ENCODE results near the gene HIVEP2.

DNA sequence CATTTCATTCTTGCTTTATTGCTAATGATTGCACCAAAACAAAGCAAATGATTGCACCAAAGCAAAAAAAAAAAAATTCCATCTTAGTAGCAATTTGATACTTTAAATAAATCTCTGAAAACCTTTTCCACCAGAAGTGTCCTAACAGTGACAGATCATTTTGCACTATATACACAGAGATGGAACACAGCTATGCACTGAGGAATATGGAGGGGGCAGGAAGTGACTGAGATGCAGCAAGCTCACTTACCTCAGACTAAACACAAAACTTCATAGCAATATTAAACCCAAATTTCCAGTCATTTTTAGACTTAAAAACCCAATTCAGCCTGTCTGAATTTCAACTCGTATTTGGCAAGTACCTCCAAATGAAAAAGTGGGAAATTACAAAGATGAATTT is 41.2 kb downstream of the HIVEP2 start:
- TF ChIP-seq, protein P1, sequence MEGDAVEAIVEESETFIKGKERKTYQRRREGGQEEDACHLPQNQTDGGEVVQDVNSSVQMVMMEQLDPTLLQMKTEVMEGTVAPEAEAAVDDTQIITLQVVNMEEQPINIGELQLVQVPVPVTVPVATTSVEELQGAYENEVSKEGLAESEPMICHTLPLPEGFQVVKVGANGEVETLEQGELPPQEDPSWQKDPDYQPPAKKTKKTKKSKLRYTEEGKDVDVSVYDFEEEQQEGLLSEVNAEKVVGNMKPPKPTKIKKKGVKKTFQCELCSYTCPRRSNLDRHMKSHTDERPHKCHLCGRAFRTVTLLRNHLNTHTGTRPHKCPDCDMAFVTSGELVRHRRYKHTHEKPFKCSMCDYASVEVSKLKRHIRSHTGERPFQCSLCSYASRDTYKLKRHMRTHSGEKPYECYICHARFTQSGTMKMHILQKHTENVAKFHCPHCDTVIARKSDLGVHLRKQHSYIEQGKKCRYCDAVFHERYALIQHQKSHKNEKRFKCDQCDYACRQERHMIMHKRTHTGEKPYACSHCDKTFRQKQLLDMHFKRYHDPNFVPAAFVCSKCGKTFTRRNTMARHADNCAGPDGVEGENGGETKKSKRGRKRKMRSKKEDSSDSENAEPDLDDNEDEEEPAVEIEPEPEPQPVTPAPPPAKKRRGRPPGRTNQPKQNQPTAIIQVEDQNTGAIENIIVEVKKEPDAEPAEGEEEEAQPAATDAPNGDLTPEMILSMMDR (conservative IDR thresholded peaks at IDR 0.05; ENCODE audit: low read depth, low read length) = no peak
- TF ChIP-seq EZH2 (IDR thresholded peaks at IDR 0.05; ENCODE audit: low read length, unreplicated experiment) = no peak

Data from PC-3 (cell line).